HCT116 (cell line): ENCODE measurements around the gene RELCH. TPM values are rescaled to one million over a fixed set of nuclear protein-coding genes. Genes with fewer than 3 reads are reported as not detected.

ENCODE experiments used
- ATAC-seq: fragments of 200-7000 bp; cut with Tn5 transposase; 2 replicates; pipeline ENCODE4 v1.9.1; 2020; ENCODE audit warnings: mild to moderate bottlenecking, moderate library complexity
- BruUV-seq: library from RNA; stranded (reverse); fragments of 400-500 nt; replicated peaks from 2 replicates; lab custom pipeline; 2021; lab: Mats Ljungman, UMichigan
- CTCF ChIA-PET: fragments of 300-600 bp; sonication (Branson Sonifier 250); formaldehyde crosslinking; loops from one replicate; lab custom pipeline; 2021; ENCODE audit warnings: antibody characterized with exemption; lab: Charles Lee
- POLR2A ChIA-PET: fragments of 300-600, 350-600 bp; sonication (Branson Sonifier 250); formaldehyde crosslinking; loops from one replicate; lab custom pipeline; 2021; ENCODE audit warnings: antibody characterized with exemption; lab: Charles Lee
- RAD21 ChIA-PET, 2 experiments: fragments of 300-600 bp; sonication (Branson Sonifier 250); formaldehyde crosslinking; loops; one replicate each; lab custom pipeline; 2023; ENCODE audit warnings: low total read pairs in 2 of 2; ENCODE audit not compliant: uncharacterized antibody in 2 of 2, unreplicated experiment in 2 of 2, low non-redundant PET in 1 of 2; lab: Charles Lee
- DNase-seq: peaks from one replicate; pipeline ENCODE4 v3.0.0-alpha.2; 2010; ENCODE audit warnings: low read depth, low spot score
- H2AFZ ChIP-seq: fragments of 200-600 bp; shearing (Covaris generic), sonication (generic); 2 replicates; pipeline ENCODE4 v1.6.1; 2017; ENCODE audit warnings: low read depth, mixed run types, mixed read lengths, antibody characterized with exemption, low read length; ENCODE audit not compliant: poor library complexity, severe bottlenecking
- H3K27ac ChIP-seq: 2 replicates; pipeline ENCODE4 v1.5.1; 2012; ENCODE audit warnings: low read depth, low read length
- H3K27me3 ChIP-seq: fragments of 200-600 bp; sonication (generic); 2 replicates; pipeline ENCODE4 v1.6.1; 2016; ENCODE audit warnings: mixed run types, low read length, mixed read lengths; ENCODE audit not compliant: insufficient read depth
- H3K36me3 ChIP-seq, 2 experiments: fragments of 200-500 bp in 1 of 2; fragments of 200-600 bp in 1 of 2; sonication (Bioruptor generic) in 1 of 2; sonication (generic) in 1 of 2; 2 replicates each; pipeline versions ENCODE4 v1.5.1 to v1.6.1; 2014 to 2016; ENCODE audit warnings: low read length in 2 of 2, inconsistent platforms in 1 of 2, mixed read lengths in 1 of 2, mixed run types in 1 of 2; ENCODE audit not compliant: insufficient read depth in 2 of 2, control insufficient read depth in 1 of 2
- H3K4me1 ChIP-seq, 2 experiments: fragments of 200-600 bp in 1 of 2; sonication (generic) in 1 of 2; 2 replicates each; pipeline versions ENCODE4 v1.5.1 to v1.6.1; 2012 to 2017; ENCODE audit warnings: low read length in 2 of 2, inconsistent platforms in 1 of 2, mild to moderate bottlenecking in 1 of 2, mixed read lengths in 1 of 2, mixed run types in 1 of 2, moderate library complexity in 1 of 2; ENCODE audit not compliant: insufficient read depth in 2 of 2, control insufficient read depth in 1 of 2
- H3K4me2 ChIP-seq: fragments of 200-600 bp; sonication (generic); 2 replicates; pipeline ENCODE4 v1.6.1; 2017; ENCODE audit warnings: mixed run types, low read length, mixed read lengths
- H3K4me3 ChIP-seq, 2 experiments: fragments of 200-600 bp in 1 of 2; sonication (generic) in 1 of 2; replicated peaks in 1 of 2; 2 replicates each; pipeline ENCODE4 v1.5.1; 2011 to 2016; ENCODE audit warnings: low read length in 2 of 2, control low read depth in 1 of 2, low read depth in 1 of 2, mild to moderate bottlenecking in 1 of 2, mixed read lengths in 1 of 2, mixed run types in 1 of 2
- H3K79me2 ChIP-seq: fragments of 200-600 bp; sonication (generic); 2 replicates; pipeline ENCODE4 v1.6.1; 2017; ENCODE audit warnings: mild to moderate bottlenecking, mixed run types, low read length, moderate library complexity, mixed read lengths; ENCODE audit not compliant: insufficient read depth
- H3K9ac ChIP-seq: fragments of 200-600 bp; sonication (generic); 2 replicates; pipeline ENCODE4 v1.6.1; 2016; ENCODE audit warnings: low read length, mixed read lengths
- H3K9me2 ChIP-seq: fragments of 200-600 bp; sonication (generic), shearing (Covaris generic); 2 replicates; pipeline ENCODE4 v1.6.1; 2017; ENCODE audit warnings: mixed run types, mild to moderate bottlenecking, moderate library complexity; ENCODE audit not compliant: insufficient read depth
- H3K9me3 ChIP-seq, 2 experiments: fragments of 200-500 bp in 1 of 2; fragments of 200-600 bp in 1 of 2; sonication (Bioruptor generic) in 1 of 2; sonication (generic) in 1 of 2; 2 replicates each; pipeline ENCODE4 v1.6.1; 2014 to 2017; ENCODE audit warnings: low read length in 2 of 2, mixed read lengths in 2 of 2, inconsistent platforms in 1 of 2, low read depth in 1 of 2, mild to moderate bottlenecking in 1 of 2, mixed run types in 1 of 2, moderate library complexity in 1 of 2; ENCODE audit not compliant: control insufficient read depth in 1 of 2, insufficient read depth in 1 of 2
- H4K20me1 ChIP-seq: fragments of 200-600 bp; sonication (generic), shearing (Covaris generic); 2 replicates; pipeline ENCODE4 v1.6.1; 2017; ENCODE audit warnings: mixed run types, mild to moderate bottlenecking, moderate library complexity; ENCODE audit not compliant: insufficient read depth
- ATF3 ChIP-seq: IDR thresholded peaks from 2 replicates; pipeline ENCODE4 v1.6.1; 2012
- CBX3 ChIP-seq: IDR thresholded peaks from 2 replicates; pipeline ENCODE4 v1.6.1; 2012; ENCODE audit warnings: low read depth
- EZH2phosphoT487 ChIP-seq: fragments of 200-600 bp; IDR thresholded peaks from 2 replicates; pipeline ENCODE4 v1.6.1; 2018; ENCODE audit warnings: antibody characterized with exemption, borderline replicate concordance
- FOSL1 ChIP-seq: IDR thresholded peaks from 2 replicates; pipeline ENCODE4 v1.6.1; 2012; ENCODE audit warnings: low read depth
- JUND ChIP-seq: IDR thresholded peaks from 2 replicates; pipeline ENCODE4 v1.6.1; 2012
- MAX ChIP-seq: IDR thresholded peaks from 2 replicates; pipeline ENCODE4 v1.6.1; 2012
- POLR2A ChIP-seq: IDR thresholded peaks from 2 replicates; pipeline ENCODE4 v1.7.0; 2011; ENCODE audit warnings: borderline replicate concordance; ENCODE audit not compliant: insufficient read depth, insufficient read length; ENCODE audit errors: extremely low read depth
- POLR2AphosphoS5 ChIP-seq: IDR thresholded peaks from 2 replicates; pipeline ENCODE4 v1.6.1; 2011; ENCODE audit warnings: mild to moderate bottlenecking, low read depth, low read length, moderate library complexity
- RAD21 ChIP-seq: IDR thresholded peaks from 2 replicates; pipeline ENCODE4 v1.6.1; 2012; ENCODE audit warnings: low read depth, mild to moderate bottlenecking
- SP1 ChIP-seq: IDR thresholded peaks from 2 replicates; pipeline ENCODE4 v1.6.1; 2012; ENCODE audit warnings: low read depth
- SRF ChIP-seq: IDR thresholded peaks from 2 replicates; pipeline ENCODE4 v1.6.1; 2012; ENCODE audit warnings: low read depth
- TCF7L2 ChIP-seq: IDR thresholded peaks from 2 replicates; pipeline ENCODE4 v1.7.0; 2011; ENCODE audit warnings: borderline replicate concordance, inconsistent platforms; ENCODE audit not compliant: insufficient read depth, insufficient read length; ENCODE audit errors: extremely low read depth
- YY1 ChIP-seq: IDR thresholded peaks from 2 replicates; pipeline ENCODE4 v1.6.1; 2011; ENCODE audit warnings: low read length, low read depth, moderate library complexity, mild to moderate bottlenecking; ENCODE audit not compliant: insufficient replicate concordance; ENCODE audit errors: extremely low read depth
- ZBTB33 ChIP-seq: IDR thresholded peaks from 2 replicates; pipeline ENCODE4 v1.6.1; 2011; ENCODE audit warnings: mild to moderate bottlenecking, low read length, moderate library complexity; ENCODE audit not compliant: insufficient replicate concordance; ENCODE audit errors: extremely low read depth
- ZFX ChIP-seq: fragments of 450-650 bp; IDR thresholded peaks from 2 replicates; pipeline ENCODE4 v1.6.1; 2017
- ZNF274 ChIP-seq: fragments of 200-500 bp; sonication (Bioruptor generic); IDR thresholded peaks from 2 replicates; pipeline ENCODE4 v1.6.1; 2014; ENCODE audit warnings: mild to moderate bottlenecking, low read depth, low read length, inconsistent platforms
- intact Hi-C: fragments of 100-400 bp; cut with micrococcal nuclease; formaldehyde crosslinking; loops from 2 replicates; pipeline ENCODE4 v1.10.0; 2022
- total RNA-seq: library from RNA; stranded (reverse); gene quantifications from one replicate; pipeline ENCODE4 v1.2.1, GENCODE V29; 2021; ENCODE audit not compliant: unreplicated experiment

RELCH gene
- total RNA-seq, 1 experiment from 2014 or later, result 17.4 TPM

- TF ChIP-seq ATF3 (no peak), SP1 (no peak), TCF7L2 (no peak), ZFX (no peak), EZH2phosphoT487 (no peak), ZBTB33 (no peak), FOSL1 (no peak), POLR2AphosphoS5 (no peak), YY1 (no peak), ZNF274 (no peak), SRF (no peak)
Measured at GRCh38 chr18:62287781-62288664, 101.0 kb downstream of the RELCH start (continued).

- Histone ChIP-seq H3K4me3 (no peak overlapping the region), H4K20me1 (no peaks in the 10 kb centered on the region), H3K9me2 (no peaks in the 10 kb centered on the region), H3K4me2 (no peak overlapping the region), H3K36me3 (peaks cover 0 to 2% of the 10 kb centered on the region in 2 experiments; a peak in 1 of 4 replicates), H3K9me3 (no peaks in the 10 kb centered on the region), H3K27ac (no peak overlapping the region), H3K79me2 (no peaks in the 10 kb centered on the region), H3K27me3 (no peaks in the 10 kb centered on the region), H3K4me1 (no peaks in the 10 kb centered on the region), H3K9ac (no peak overlapping the region), H2AFZ (no peak overlapping the region)
- POLR2A ChIA-PET, result no interaction called here
- RAD21 ChIA-PET, result no interaction called here
- no peak for TF ChIP-seq FOSL1
- no peak for TF ChIP-seq JUND
- TF ChIP-seq RAD21, result no peak
- TF ChIP-seq POLR2A, result no peak
- no peak for TF ChIP-seq EZH2phosphoT487
- TF ChIP-seq MAX, result no peak
- TF ChIP-seq ZNF274, result no peak
- no peak for TF ChIP-seq CBX3
- no peak for TF ChIP-seq ATF3
- no TSS peak for BruUV-seq
- no peak for DNase-seq
- no peak for ATAC-seq
- intact Hi-C loops, result no loop called here
- CTCF ChIA-PET, result no interaction called here
Measured at GRCh38 chr18:62288665-62289008, 101.6 kb downstream of the RELCH start.
